Chondrocyte (in vitro differentiated cells): Measurements from ENCODE around the gene HMMR. TPM values are rescaled to one million over a fixed set of nuclear protein-coding genes. Genes with fewer than 3 reads are reported as not detected.

Experiments
- DNase-seq: peaks from one replicate; pipeline ENCODE4 v3.0.0; 2021; ENCODE audit warnings: mixed read lengths, low spot score
- H3K27ac Mint-ChIP-seq: one replicate; pipeline ENCODE4 v1.8.0; 2021; ENCODE audit warnings: mild to moderate bottlenecking, moderate library complexity, mixed read lengths; ENCODE audit not compliant: unreplicated experiment
- H3K27me3 Mint-ChIP-seq: 2 replicates; pipeline ENCODE4 v1.8.0; 2021; ENCODE audit warnings: low read depth, mixed read lengths
- H3K36me3 Mint-ChIP-seq: 2 replicates; pipeline ENCODE4 v1.8.0; 2021; ENCODE audit warnings: low read depth, mixed read lengths
- H3K4me1 Mint-ChIP-seq: 2 replicates; pipeline ENCODE4 v1.8.0; 2021; ENCODE audit warnings: low read depth, mild to moderate bottlenecking, mixed read lengths
- H3K4me3 Mint-ChIP-seq: one replicate; pipeline ENCODE4 v1.8.0; 2021; ENCODE audit warnings: mild to moderate bottlenecking, moderate library complexity, mixed read lengths; ENCODE audit not compliant: unreplicated experiment
- H3K9me3 Mint-ChIP-seq: 2 replicates; pipeline ENCODE4 v1.8.0; 2021; ENCODE audit warnings: low read depth, mixed read lengths
- total RNA-seq: library from RNA; stranded (reverse); gene quantifications from 3 replicates; pipeline ENCODE4 v1.2.1, GENCODE V29; 2021
- TF ChIP-seq, protein P1 (sequence below): fragments of 200-600 bp; sonication (generic); IDR thresholded peaks from 2 replicates; pipeline ENCODE4 v1.5.0; 2021; ENCODE audit warnings: antibody characterized with exemption, mild to moderate bottlenecking, moderate library complexity

The HMMR gene
- total RNA-seq, 1 donor from 2014 or later = 4.2 TPM

DNA sequence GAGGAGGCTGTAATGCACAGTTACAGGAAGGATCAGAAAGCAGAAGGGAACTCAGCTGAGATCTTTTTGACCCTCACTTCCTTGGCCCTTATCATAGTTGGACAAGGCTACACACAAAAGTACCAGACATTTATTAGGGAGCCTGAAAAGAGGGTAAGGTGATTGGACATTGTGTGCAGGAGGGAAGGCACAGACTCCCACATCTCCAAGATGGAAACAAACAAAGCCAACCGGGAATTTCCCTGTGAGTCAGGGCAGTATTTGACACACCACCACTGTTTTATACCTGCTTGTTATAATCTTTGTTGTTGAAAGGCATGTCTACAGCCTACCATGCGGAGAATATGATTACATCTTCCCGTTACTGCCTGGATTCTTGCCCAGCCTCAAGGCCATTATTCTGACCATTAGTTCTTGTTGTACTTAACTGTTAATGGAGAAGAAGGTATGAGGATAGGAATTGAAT, 26.0 kb upstream of the HMMR start:
- Mint-ChIP-seq H3K9me3 (no peaks in the 10 kb centered on the region), H3K4me3 (no peak overlapping the region), H3K27ac (no peak overlapping the region), H3K4me1 (peaks cover 23% of the 10 kb centered on the region), H3K27me3 (peaks cover 13% of the 10 kb centered on the region), H3K36me3 (no peaks in the 10 kb centered on the region)
- TF ChIP-seq, protein P1, sequence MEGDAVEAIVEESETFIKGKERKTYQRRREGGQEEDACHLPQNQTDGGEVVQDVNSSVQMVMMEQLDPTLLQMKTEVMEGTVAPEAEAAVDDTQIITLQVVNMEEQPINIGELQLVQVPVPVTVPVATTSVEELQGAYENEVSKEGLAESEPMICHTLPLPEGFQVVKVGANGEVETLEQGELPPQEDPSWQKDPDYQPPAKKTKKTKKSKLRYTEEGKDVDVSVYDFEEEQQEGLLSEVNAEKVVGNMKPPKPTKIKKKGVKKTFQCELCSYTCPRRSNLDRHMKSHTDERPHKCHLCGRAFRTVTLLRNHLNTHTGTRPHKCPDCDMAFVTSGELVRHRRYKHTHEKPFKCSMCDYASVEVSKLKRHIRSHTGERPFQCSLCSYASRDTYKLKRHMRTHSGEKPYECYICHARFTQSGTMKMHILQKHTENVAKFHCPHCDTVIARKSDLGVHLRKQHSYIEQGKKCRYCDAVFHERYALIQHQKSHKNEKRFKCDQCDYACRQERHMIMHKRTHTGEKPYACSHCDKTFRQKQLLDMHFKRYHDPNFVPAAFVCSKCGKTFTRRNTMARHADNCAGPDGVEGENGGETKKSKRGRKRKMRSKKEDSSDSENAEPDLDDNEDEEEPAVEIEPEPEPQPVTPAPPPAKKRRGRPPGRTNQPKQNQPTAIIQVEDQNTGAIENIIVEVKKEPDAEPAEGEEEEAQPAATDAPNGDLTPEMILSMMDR = no peak
- no peak for DNase-seq

- DNase-seq = no peak
- Mint-ChIP-seq H3K4me3 (peak overlapping the region; percentile 89), H3K9me3 (no peaks in the 10 kb centered on the region), H3K27me3 (peaks cover 13% of the 10 kb centered on the region), H3K36me3 (peaks cover 5% of the 10 kb centered on the region), H3K4me1 (peaks cover 43% of the 10 kb centered on the region), H3K27ac (peak overlapping the region; percentile 9)
- TF ChIP-seq, protein P1 = no peak
These were observed 23.9 kb upstream of the HMMR start for GRCh38 chr5:163436515-163436914.

- DNase-seq = no peak
- H3K36me3 Mint-ChIP-seq = peaks cover 6% of the 10 kb centered on the region
- no peaks in the 10 kb centered on the region for H3K9me3 Mint-ChIP-seq
- H3K4me1 Mint-ChIP-seq = peaks cover 43% of the 10 kb centered on the region
- H3K4me3 Mint-ChIP-seq = peak overlapping the region; percentile 89
- peaks cover 8% of the 10 kb centered on the region for H3K27me3 Mint-ChIP-seq
- TF ChIP-seq, protein P1 = no peak
- peak overlapping the region; percentile 94 for H3K27ac Mint-ChIP-seq
These were observed 23.5 kb upstream of the HMMR start for GRCh38 chr5:163437011-163437308.

- H3K27ac Mint-ChIP-seq = peak within 1 kb of the TSS; percentile 94
- TF ChIP-seq, protein P1 = no peak
- H3K4me3 Mint-ChIP-seq = peak within 1 kb of the TSS; percentile 89
- H3K27me3 Mint-ChIP-seq = peaks cover 4% of the 10 kb centered on the region
- H3K4me1 Mint-ChIP-seq = peaks cover 43% of the 10 kb centered on the region
- DNase-seq = peak; percentile 95
- H3K36me3 Mint-ChIP-seq = peaks cover 11% of the 10 kb centered on the region
- H3K9me3 Mint-ChIP-seq = no peaks in the 10 kb centered on the region
These were observed 22.9 kb upstream of the HMMR start, which contains the start of gene CCNG1 for GRCh38 chr5:163437309-163438182. Gene CCNG1, plus strand, starts transcription at chr5:163437595. Its CDS starts 1,662 bp downstream, at chr5:163439257.

DNA sequence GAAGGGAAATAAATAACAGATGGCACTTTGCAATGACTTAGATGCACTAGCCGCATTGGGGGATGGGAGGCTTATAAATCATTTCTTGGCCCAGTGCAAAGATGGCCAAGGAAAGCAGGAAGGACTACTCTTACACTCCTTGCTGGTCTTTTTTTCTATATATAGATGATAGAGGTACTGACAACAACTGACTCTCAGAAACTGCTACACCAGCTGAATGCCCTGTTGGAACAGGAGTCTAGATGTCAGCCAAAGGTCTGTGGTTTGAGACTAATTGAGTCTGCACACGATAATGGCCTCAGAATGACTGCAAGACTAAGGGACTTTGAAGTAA, 21.4 kb upstream of the HMMR start:
- TF ChIP-seq, protein P1 = no peak
- Mint-ChIP-seq H3K4me3 (peak overlapping the region; percentile 89), H3K36me3 (peaks cover 13% of the 10 kb centered on the region), H3K27me3 (no peaks in the 10 kb centered on the region), H3K4me1 (peaks cover 43% of the 10 kb centered on the region), H3K27ac (peak overlapping the region; percentile 94), H3K9me3 (no peaks in the 10 kb centered on the region)
- no peak for DNase-seq
